AML-193 (cell line): Measurements from ENCODE around the gene CNTNAP2.
"Not testable (repeated sequence)": the region's sequence is repeated elsewhere in the genome, so short reads cannot be mapped to it uniquely, and the experiment has no call there.

Experiments
- DNase-seq, 2 experiments: peaks; one replicate each; lab custom pipeline; 2025; lab: John Stamatoyannopoulos, UW

The CNTNAP2 gene

GRCh38 chr7:148304083-148304335 is 2187.4 kb downstream of the CNTNAP2 start:
- DNase-seq, result no peak

- no peak for DNase-seq
These were observed 2187.9 kb downstream of the CNTNAP2 start for GRCh38 chr7:148304456-148304855.

- no peak for DNase-seq
These were observed 2190.2 kb downstream of the CNTNAP2 start for GRCh38 chr7:148306759-148307158.

GRCh38 chr7:148318102-148318811 is 2201.7 kb downstream of the CNTNAP2 start:
- no peak for DNase-seq

- DNase-seq, result no peak
These were observed 2202.2 kb downstream of the CNTNAP2 start for GRCh38 chr7:148318838-148319237.

- no peak for DNase-seq
These were observed 2202.8 kb downstream of the CNTNAP2 start for GRCh38 chr7:148319316-148319808.

- no peak for DNase-seq
These were observed 2208.6 kb downstream of the CNTNAP2 start for GRCh38 chr7:148325208-148325607.

GRCh38 chr7:148327379-148327778 is 2210.8 kb downstream of the CNTNAP2 start:
- DNase-seq, result no peak

- no peak for DNase-seq
These were observed 2212.3 kb downstream of the CNTNAP2 start for GRCh38 chr7:148328906-148329305.

GRCh38 chr7:148330124-148330818 is 2213.7 kb downstream of the CNTNAP2 start:
- DNase-seq, result no peak

GRCh38 chr7:148330822-148331221 is 2214.2 kb downstream of the CNTNAP2 start:
- DNase-seq, result no peak

- DNase-seq, result not testable (repeated sequence)
These were observed 2214.9 kb downstream of the CNTNAP2 start for GRCh38 chr7:148331456-148331855.

- no peak for DNase-seq
These were observed 2215.9 kb downstream of the CNTNAP2 start for GRCh38 chr7:148332191-148333186.

GRCh38 chr7:148334441-148334956 is 2217.9 kb downstream of the CNTNAP2 start:
- no peak for DNase-seq

- DNase-seq, result no peak
These were observed 2218.5 kb downstream of the CNTNAP2 start for GRCh38 chr7:148334959-148335577.

GRCh38 chr7:148335790-148336189 is 2219.2 kb downstream of the CNTNAP2 start:
- no peak for DNase-seq

- no peak for DNase-seq
These were observed 2219.8 kb downstream of the CNTNAP2 start for GRCh38 chr7:148336411-148336810.

GRCh38 chr7:148337246-148337965 is 2220.8 kb downstream of the CNTNAP2 start:
- no peak for DNase-seq

GRCh38 chr7:148337995-148338747 is 2221.6 kb downstream of the CNTNAP2 start:
- no peak for DNase-seq
